OCI-LY1 (cell line): Measurements from ENCODE around the gene PNMA3.

ENCODE experiments used
- EZH2 ChIP-seq: fragments of 200-600 bp; sonication (generic), shearing (Covaris generic); IDR thresholded peaks from 2 replicates; pipeline ENCODE4 v1.8.0; 2017; ENCODE audit warnings: borderline replicate concordance, mixed run types, mild to moderate bottlenecking, antibody characterized with exemption, low read length, moderate library complexity, mixed read lengths
- TF ChIP-seq, protein P1 (sequence below): fragments of 200-600 bp; sonication (generic), shearing (Covaris generic); IDR thresholded peaks from 2 replicates; pipeline ENCODE4 v1.5.1; 2017; ENCODE audit warnings: mild to moderate bottlenecking, antibody characterized with exemption, low read length, moderate library complexity, mixed read lengths

DNA sequence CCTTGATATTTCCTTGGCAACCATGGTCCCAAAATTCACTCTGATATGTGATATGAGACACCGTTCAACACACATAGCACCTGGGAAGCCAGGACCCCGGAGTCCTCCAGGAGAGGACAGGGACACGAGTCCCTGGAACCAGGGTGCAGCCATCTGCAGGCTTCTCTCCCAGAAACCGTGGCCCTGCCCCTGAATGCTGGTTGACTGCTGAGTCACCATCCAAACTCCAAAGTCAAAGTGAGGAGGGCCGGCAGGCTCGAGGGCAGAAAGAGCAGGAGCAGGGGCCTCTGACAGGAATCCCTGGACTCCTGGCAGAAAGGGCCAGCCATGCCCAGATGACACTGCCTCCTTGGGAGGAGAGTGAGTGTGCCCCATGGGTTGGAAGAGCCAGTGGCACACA is 9.1 kb downstream of the PNMA3 start:
- TF ChIP-seq, protein P1, sequence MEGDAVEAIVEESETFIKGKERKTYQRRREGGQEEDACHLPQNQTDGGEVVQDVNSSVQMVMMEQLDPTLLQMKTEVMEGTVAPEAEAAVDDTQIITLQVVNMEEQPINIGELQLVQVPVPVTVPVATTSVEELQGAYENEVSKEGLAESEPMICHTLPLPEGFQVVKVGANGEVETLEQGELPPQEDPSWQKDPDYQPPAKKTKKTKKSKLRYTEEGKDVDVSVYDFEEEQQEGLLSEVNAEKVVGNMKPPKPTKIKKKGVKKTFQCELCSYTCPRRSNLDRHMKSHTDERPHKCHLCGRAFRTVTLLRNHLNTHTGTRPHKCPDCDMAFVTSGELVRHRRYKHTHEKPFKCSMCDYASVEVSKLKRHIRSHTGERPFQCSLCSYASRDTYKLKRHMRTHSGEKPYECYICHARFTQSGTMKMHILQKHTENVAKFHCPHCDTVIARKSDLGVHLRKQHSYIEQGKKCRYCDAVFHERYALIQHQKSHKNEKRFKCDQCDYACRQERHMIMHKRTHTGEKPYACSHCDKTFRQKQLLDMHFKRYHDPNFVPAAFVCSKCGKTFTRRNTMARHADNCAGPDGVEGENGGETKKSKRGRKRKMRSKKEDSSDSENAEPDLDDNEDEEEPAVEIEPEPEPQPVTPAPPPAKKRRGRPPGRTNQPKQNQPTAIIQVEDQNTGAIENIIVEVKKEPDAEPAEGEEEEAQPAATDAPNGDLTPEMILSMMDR: no peak
- no peak for TF ChIP-seq EZH2
